ENCODE results near the gene XXYLT1.
A peak's percentile ranks its signal among the peaks of the same experiment; 100 is the strongest.

The XXYLT1 gene

GRCh38 chr3:195096484-195097330 is 174.3 kb downstream of the XXYLT1 start:
- no peaks in the 10 kb centered on the region for H3K27me3 ChIP-seq (replicated peaks; ENCODE audit: control insufficient read depth, insufficient read depth, low read length)
- no peak for DNase-seq (ENCODE audit: extremely low read depth, insufficient read length)
- H3K4me3 ChIP-seq (replicated peaks; ENCODE audit: low read depth, low read length), result no peak overlapping the region
- no peaks in the 10 kb centered on the region for H3K36me3 ChIP-seq (ENCODE audit: control insufficient read depth, insufficient read depth, low read length)
- no peak for TF ChIP-seq CTCF (IDR thresholded peaks at IDR 0.05; ENCODE audit: insufficient read depth, low read length, poor library complexity, severe bottlenecking)

GRCh38 chr3:195096053-195096452 is 174.9 kb downstream of the XXYLT1 start:
- no peak for TF ChIP-seq CTCF (IDR thresholded peaks at IDR 0.05; ENCODE audit: insufficient read depth, low read length, poor library complexity, severe bottlenecking)
- DNase-seq (ENCODE audit: extremely low read depth, insufficient read length), result no peak
- no peaks in the 10 kb centered on the region for H3K27me3 ChIP-seq (replicated peaks; ENCODE audit: control insufficient read depth, insufficient read depth, low read length)
- no peaks in the 10 kb centered on the region for H3K36me3 ChIP-seq (ENCODE audit: control insufficient read depth, insufficient read depth, low read length)
- no peak overlapping the region for H3K4me3 ChIP-seq (replicated peaks; ENCODE audit: low read depth, low read length)

- Histone ChIP-seq H3K4me3 (replicated peaks; ENCODE audit: low read depth, low read length) (peak overlapping the region; percentile 48), H3K27me3 (replicated peaks; ENCODE audit: control insufficient read depth, insufficient read depth, low read length) (no peaks in the 10 kb centered on the region), H3K36me3 (ENCODE audit: control insufficient read depth, insufficient read depth, low read length) (no peaks in the 10 kb centered on the region)
- DNase-seq (ENCODE audit: extremely low read depth, insufficient read length), result no peak
- no peak for TF ChIP-seq CTCF (IDR thresholded peaks at IDR 0.05; ENCODE audit: insufficient read depth, low read length, poor library complexity, severe bottlenecking)
Measured at GRCh38 chr3:195095704-195096036, 175.3 kb downstream of the XXYLT1 start.

GRCh38 chr3:195095035-195095703 is 175.8 kb downstream of the XXYLT1 start:
- Histone ChIP-seq H3K4me3 (replicated peaks; ENCODE audit: low read depth, low read length) (peak overlapping the region; percentile 58), H3K36me3 (ENCODE audit: control insufficient read depth, insufficient read depth, low read length) (no peaks in the 10 kb centered on the region), H3K27me3 (replicated peaks; ENCODE audit: control insufficient read depth, insufficient read depth, low read length) (no peaks in the 10 kb centered on the region)
- peak; percentile 57 for DNase-seq (ENCODE audit: extremely low read depth, insufficient read length)
- TF ChIP-seq CTCF (IDR thresholded peaks at IDR 0.05; ENCODE audit: insufficient read depth, low read length, poor library complexity, severe bottlenecking), result no peak

- peak; percentile 39 for TF ChIP-seq CTCF (IDR thresholded peaks at IDR 0.05; ENCODE audit: insufficient read depth, low read length, poor library complexity, severe bottlenecking)
- peak; percentile 73 for DNase-seq (ENCODE audit: extremely low read depth, insufficient read length)
- Histone ChIP-seq H3K27me3 (replicated peaks; ENCODE audit: control insufficient read depth, insufficient read depth, low read length) (no peaks in the 10 kb centered on the region), H3K36me3 (ENCODE audit: control insufficient read depth, insufficient read depth, low read length) (no peaks in the 10 kb centered on the region), H3K4me3 (replicated peaks; ENCODE audit: low read depth, low read length) (peak overlapping the region; percentile 58)
Measured at GRCh38 chr3:195094191-195094921, 176.6 kb downstream of the XXYLT1 start.
